Adrenal gland (tissue), 5 donors: Measurements from ENCODE around the gene MACROD2.

Experiments
- POLR2A ChIP-seq, 2 donors: fragments of 450-650 bp; IDR thresholded peaks; one replicate each; pipeline ENCODE4 v1.6.1; 2017; ENCODE audit warnings: antibody characterized with exemption in 2 of 2, mild to moderate bottlenecking in 2 of 2, moderate library complexity in 1 of 2
- TF ChIP-seq, protein P1 (sequence below), 6 experiments: fragments of 450-650 bp in 4 of 6; fragments of 200-600 bp in 2 of 6; sonication (generic) in 1 of 6; IDR thresholded peaks; 1 replicate in 5 of 6; 2 replicates in 1 of 6; pipeline versions ENCODE4 v1.5.1 to v1.8.0; 2016 to 2021; ENCODE audit warnings: antibody characterized with exemption in 6 of 6, mild to moderate bottlenecking in 2 of 6, moderate library complexity in 1 of 6
- donor health status: DM: no; HTN: no; CAD: no.

DNA sequence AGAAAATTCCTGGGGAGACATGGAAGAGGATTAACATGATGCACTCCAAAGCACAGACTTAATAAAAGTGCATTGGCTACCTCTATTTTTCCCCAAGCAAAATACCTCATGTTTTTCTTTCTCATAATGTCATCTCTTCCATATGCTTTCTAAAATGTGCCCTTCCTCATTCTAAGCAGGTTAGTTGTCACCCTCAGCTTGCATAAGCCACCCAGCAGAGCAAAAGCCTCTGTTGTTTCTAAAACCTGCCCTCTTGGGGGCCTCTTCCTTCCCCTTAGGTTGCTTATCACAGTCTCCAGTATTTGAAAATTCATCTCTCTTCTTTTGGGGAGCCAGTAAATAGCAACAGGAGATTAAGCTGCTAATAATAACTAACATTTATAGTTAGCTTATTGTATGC is 525.7 kb downstream of the MACROD2 start:
- TF ChIP-seq, protein P1, sequence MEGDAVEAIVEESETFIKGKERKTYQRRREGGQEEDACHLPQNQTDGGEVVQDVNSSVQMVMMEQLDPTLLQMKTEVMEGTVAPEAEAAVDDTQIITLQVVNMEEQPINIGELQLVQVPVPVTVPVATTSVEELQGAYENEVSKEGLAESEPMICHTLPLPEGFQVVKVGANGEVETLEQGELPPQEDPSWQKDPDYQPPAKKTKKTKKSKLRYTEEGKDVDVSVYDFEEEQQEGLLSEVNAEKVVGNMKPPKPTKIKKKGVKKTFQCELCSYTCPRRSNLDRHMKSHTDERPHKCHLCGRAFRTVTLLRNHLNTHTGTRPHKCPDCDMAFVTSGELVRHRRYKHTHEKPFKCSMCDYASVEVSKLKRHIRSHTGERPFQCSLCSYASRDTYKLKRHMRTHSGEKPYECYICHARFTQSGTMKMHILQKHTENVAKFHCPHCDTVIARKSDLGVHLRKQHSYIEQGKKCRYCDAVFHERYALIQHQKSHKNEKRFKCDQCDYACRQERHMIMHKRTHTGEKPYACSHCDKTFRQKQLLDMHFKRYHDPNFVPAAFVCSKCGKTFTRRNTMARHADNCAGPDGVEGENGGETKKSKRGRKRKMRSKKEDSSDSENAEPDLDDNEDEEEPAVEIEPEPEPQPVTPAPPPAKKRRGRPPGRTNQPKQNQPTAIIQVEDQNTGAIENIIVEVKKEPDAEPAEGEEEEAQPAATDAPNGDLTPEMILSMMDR (IDR thresholded peaks at IDR 0.05): no peak
- no peak for TF ChIP-seq POLR2A (IDR thresholded peaks at IDR 0.05)
